ENCODE measurements around the gene NUDT3.

Gene NUDT3

DNA sequence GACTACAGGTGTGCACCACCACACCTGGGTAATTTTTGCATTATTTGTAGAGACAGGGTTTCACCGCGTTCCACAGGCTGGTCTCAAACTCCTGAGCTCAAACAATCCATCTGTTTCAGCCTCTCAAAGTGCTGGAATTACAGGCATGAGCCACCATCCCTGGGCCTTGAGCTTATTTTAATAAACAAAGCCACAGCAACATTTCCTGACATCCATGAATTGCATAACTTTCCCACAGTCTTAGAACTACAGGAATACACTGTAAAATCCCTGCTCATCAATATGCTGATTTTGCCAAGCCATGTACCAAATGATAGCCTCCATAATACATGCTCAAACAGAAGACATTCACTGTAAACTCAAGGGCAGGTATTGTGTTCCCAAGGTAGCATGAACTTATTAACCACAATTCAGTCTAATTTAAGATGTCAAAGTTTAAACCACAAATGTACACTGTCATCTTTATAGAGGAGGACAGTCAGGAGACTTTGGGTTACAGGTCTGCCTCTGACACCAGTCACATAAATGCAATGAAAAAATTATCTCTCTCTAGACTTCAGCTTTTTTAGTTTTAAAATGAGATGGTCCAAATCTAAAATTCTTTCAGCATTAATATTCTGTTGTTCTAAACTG, 40.0 kb downstream of the NUDT3 start:
- no peaks in the 10 kb centered on the region for H3K9me3 Mint-ChIP-seq
- peaks cover 4% of the 10 kb centered on the region in 2 donors for H3K36me3 Mint-ChIP-seq
- H3K27ac Mint-ChIP-seq = no peak overlapping the region
- peaks cover 18 to 46% of the 10 kb centered on the region in 2 donors for H3K4me1 Mint-ChIP-seq
- H3K27me3 Mint-ChIP-seq = no peaks in the 10 kb centered on the region
- no peak for DNase-seq
- no peak for ATAC-seq (replicated peaks)
- H3K4me3 Mint-ChIP-seq = no peak overlapping the region

DNA sequence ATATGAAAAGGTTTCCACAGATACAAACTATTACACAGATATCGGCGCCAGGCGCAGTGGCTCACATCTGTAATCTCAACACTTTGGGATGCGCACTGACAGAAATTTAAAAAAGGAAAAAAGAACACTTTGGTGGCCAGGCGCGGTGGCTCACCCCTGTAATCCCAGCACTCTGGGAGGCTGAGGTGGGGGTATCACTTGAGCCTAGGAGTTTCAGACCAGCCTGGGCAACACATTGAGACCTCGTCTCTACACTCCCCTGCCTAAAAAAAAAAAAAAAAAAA, 41.6 kb downstream of the NUDT3 start:
- ATAC-seq (replicated peaks) (no peak), DNase-seq (no peak)
- no peaks in the 10 kb centered on the region for H3K9me3 Mint-ChIP-seq
- H3K27ac Mint-ChIP-seq = peak overlapping the region; percentile 25
- H3K4me3 Mint-ChIP-seq = no peak overlapping the region
- peaks cover 22 to 59% of the 10 kb centered on the region in 2 donors for H3K4me1 Mint-ChIP-seq
- no peaks in the 10 kb centered on the region for H3K27me3 Mint-ChIP-seq
- H3K36me3 Mint-ChIP-seq = peaks cover 4 to 9% of the 10 kb centered on the region in 2 donors

DNA sequence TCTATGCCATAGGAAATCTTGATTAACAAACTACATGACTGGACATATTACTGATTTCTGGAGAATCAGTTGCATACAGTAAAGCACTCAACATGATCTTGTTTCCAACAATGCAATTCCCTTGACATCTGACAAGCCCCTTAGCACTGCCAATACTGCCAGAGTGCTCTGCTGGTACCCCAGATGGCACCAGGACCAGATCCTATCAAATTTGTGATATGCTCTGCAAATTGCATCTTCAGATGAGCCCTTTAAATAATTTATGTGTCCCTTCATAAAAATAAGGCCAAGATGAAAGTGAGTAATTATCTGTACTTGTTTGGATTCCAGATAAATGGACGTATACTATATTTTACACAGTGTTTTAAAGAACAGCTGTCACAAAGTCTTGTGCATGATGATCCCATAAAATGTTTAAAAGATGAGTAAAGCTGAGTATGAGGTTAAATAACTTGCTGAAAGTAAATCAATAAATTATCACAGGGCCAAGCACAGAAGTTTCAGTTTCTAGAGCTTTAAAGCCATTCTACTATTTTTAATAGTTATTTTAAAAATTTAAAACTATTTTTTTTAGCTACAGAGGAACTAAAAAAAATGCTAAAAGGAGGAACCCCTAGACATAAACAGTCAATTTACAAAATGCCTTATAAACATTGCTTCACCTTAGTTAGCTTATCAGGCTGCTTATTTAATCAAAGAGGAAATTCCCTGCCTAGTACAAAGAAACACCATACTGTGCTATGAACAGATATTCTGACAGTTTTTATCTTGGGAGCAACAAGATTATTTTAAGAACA, 42.1 kb downstream of the NUDT3 start:
- Mint-ChIP-seq H3K27me3 (no peaks in the 10 kb centered on the region), H3K27ac (peak overlapping the region; percentile 25), H3K9me3 (no peaks in the 10 kb centered on the region), H3K4me3 (no peak overlapping the region), H3K36me3 (peaks cover 4 to 11% of the 10 kb centered on the region in 2 donors), H3K4me1 (peaks cover 22 to 63% of the 10 kb centered on the region in 2 donors)
- DNase-seq (no peak), ATAC-seq (replicated peaks) (no peak)

DNA sequence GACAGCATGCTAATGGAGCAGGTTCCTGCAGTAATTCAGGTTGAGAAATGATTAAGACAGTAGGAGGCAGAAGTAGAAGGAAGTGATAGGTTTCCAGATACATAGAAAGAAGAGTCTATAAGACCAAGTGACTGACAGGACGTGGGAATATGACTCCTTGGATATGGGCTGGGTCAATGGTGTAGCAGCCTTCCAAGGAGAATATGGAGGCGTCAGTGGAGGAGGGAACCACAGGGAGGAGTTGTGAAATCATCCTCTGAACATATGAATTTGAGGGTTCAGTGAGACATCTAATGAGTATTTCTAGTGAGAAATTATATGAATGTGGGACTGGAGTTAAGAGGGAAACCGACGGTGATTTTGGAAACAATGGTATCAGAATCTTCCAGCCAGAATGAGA, 43.3 kb downstream of the NUDT3 start:
- ATAC-seq (replicated peaks) (no peak), DNase-seq (no peak)
- peaks cover 23 to 65% of the 10 kb centered on the region in 2 donors for H3K4me1 Mint-ChIP-seq
- H3K27ac Mint-ChIP-seq = no peak overlapping the region
- peaks cover 4 to 13% of the 10 kb centered on the region in 2 donors for H3K36me3 Mint-ChIP-seq
- no peak overlapping the region for H3K4me3 Mint-ChIP-seq
- H3K27me3 Mint-ChIP-seq = no peaks in the 10 kb centered on the region
- no peaks in the 10 kb centered on the region for H3K9me3 Mint-ChIP-seq

DNA sequence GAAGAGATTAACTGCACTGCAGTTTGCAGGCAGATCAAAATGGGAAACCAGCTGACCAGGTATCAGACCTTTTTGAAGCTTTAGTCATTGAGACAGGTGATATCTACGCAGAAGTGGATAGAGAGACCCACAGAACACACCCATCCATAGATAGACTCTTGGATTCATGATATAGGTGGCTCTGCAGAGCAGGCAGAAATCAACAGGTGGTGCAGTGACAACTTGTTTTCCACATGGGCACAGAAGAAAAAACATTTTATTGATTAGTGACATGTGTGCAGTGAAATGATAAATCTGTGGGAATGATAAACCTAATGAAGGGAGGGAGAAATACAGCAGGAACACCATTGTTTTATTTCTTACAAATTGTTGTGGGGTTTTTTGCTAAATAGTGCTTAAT, 45.2 kb downstream of the NUDT3 start:
- H3K27ac Mint-ChIP-seq = peak overlapping the region; percentile 72
- H3K4me1 Mint-ChIP-seq = peaks cover 27 to 63% of the 10 kb centered on the region in 2 donors
- DNase-seq = no peak
- no peak for ATAC-seq (replicated peaks)
- no peaks in the 10 kb centered on the region for H3K27me3 Mint-ChIP-seq
- H3K4me3 Mint-ChIP-seq = no peak overlapping the region
- no peaks in the 10 kb centered on the region for H3K9me3 Mint-ChIP-seq
- peaks cover 6 to 22% of the 10 kb centered on the region in 2 donors for H3K36me3 Mint-ChIP-seq

DNA sequence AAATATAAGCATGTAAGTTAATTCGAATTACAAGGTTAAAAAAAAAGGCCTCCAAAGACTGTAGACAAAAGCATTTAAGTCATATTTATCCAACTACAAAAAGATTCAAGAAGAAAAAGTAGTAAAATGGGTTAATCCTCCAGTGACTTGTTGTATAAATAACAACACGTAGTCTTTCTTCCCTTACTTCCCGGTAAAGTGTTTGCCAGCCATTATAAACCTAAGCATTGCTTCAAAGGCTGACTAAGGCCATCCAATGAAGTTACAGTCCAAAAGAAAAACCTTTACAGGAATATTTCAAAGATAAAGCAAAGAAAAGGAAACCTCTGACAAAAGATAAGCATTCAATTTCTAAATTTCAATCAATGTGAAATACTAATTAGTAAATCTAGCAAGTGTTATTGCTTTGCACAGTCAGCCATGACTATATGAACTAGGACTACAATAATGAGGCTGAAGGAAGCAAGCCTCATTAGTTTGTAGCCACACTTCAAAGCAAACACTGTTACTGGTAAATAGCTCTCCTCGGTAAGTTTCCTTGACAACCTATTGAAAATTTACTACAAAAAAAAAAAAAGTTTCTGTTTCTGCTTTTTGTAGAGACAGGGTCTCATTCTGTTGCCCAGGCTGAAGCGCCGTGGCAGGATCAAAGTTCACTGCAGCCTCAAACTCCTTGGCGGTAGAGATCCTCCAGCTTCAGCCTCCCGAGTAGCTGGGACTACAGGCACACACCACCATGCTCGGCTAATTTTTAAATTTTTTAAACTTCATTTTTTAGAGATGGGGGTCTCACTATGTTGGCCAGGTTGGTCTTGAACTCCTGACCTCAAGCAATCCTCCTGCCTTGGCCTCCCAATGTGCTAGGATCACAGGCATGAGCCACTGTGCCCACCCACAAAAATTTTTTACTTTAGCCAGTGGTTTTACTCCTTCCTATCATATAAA, 46.0 kb downstream of the NUDT3 start:
- no peak for DNase-seq
- Mint-ChIP-seq H3K36me3 (peaks cover 12 to 30% of the 10 kb centered on the region in 2 donors), H3K27me3 (no peaks in the 10 kb centered on the region), H3K9me3 (no peaks in the 10 kb centered on the region), H3K4me3 (no peak overlapping the region), H3K27ac (peak overlapping the region; percentile 87), H3K4me1 (peaks cover 32 to 69% of the 10 kb centered on the region in 2 donors)
- peak; percentile 80 to 83 for ATAC-seq (replicated peaks)

DNA sequence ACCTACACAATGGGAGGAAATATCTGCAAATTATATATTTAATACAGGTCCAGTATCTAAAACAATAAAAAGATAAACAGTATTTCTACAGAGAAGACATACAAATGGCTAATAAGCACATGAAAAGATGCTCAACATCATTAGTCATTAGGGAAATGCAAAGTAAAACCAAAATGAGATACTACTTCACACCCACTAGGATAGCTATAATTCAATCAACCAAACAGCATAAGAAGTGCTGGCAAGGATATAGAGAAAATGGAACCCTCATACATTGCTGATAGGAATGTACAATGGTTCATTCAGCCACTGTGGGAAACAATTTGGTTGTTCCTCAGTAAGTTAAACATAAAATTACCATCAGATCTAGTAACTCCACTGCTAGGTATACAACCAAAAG, 48.7 kb downstream of the NUDT3 start:
- DNase-seq (no peak), ATAC-seq (replicated peaks) (no peak)
- H3K36me3 Mint-ChIP-seq = peaks cover 9 to 36% of the 10 kb centered on the region in 2 donors
- no peak overlapping the region for H3K27ac Mint-ChIP-seq
- no peaks in the 10 kb centered on the region for H3K9me3 Mint-ChIP-seq
- no peaks in the 10 kb centered on the region for H3K27me3 Mint-ChIP-seq
- H3K4me1 Mint-ChIP-seq = peaks cover 32 to 59% of the 10 kb centered on the region in 2 donors
- no peak overlapping the region for H3K4me3 Mint-ChIP-seq

DNA sequence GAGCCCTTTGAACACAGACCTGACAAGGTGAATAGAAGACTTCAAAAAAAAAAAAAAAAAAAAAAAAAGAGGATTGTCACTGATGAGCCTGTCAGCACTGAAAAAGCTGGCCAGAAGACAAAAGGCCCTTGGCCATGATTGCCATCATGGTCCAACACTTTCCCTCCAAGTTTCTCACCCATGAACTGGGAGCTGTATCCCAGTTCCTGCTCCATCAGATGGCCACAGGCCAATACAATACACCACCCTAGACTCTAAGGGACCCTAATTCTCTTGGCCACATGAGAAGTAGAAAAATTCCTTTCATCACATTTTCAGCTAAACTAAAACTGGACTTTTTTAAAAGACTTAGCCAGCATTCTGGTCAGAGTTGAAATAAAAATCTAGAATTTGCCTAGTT, 50.2 kb downstream of the NUDT3 start:
- H3K27ac Mint-ChIP-seq = peak overlapping the region; percentile 68
- peaks cover 9 to 40% of the 10 kb centered on the region in 2 donors for H3K36me3 Mint-ChIP-seq
- ATAC-seq (replicated peaks) (no peak), DNase-seq (no peak)
- no peak overlapping the region for H3K4me3 Mint-ChIP-seq
- no peaks in the 10 kb centered on the region for H3K9me3 Mint-ChIP-seq
- peaks cover 39 to 71% of the 10 kb centered on the region in 2 donors for H3K4me1 Mint-ChIP-seq
- H3K27me3 Mint-ChIP-seq = no peaks in the 10 kb centered on the region

DNA sequence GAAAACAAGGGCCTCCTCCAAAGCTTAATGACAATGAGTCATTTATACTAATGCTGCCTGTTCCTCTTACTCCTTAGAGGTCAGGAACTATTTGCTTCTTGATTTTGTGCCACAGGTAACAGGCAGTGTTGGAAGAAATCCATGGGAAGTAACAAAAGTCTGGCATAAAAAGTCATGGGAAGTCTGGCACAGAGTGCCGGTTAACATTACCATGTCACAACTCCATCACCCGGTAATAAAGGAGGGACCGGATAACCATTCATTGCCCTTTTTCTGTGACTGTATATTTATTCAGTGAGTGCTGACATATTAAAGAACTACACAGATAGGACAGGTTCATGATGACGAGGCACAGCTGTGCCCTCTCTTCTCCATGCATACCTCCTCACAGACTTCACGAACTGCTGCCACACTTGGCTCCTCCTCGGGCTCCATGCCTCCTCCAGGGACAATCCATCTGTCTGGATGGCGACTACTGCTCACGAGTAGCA, 50.9 kb downstream of the NUDT3 start:
- Mint-ChIP-seq H3K36me3 (peaks cover 9 to 40% of the 10 kb centered on the region in 2 donors), H3K4me1 (peaks cover 36 to 70% of the 10 kb centered on the region in 2 donors)

DNA sequence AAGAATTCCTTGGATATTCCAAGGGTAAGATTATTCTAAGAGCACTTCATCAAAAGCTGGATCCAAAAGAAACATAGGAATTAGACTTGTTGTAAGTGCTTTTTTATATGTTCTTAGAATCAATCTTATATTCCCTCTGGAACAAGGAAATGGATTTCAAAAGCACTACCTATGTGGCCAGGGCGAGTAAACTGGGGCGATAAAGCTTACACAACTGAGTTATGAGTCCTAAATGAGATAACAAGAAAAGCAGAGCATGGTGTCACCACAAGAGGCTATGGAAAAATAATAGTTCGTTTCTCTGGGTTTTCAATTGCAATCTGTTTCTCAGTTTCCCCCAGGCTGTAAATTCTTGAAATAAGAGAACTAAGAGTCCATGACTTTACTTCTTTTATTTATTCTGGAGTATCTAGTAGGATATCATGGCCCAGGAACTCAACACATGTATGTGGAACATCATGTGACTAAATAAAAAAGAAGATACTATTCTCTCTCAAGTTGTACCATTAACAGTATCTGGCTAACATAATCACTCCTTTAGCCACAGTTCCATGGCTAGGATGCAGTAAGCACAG, 51.5 kb downstream of the NUDT3 start:
- Mint-ChIP-seq H3K27ac (no peak overlapping the region), H3K4me3 (no peak overlapping the region), H3K36me3 (peaks cover 10 to 36% of the 10 kb centered on the region in 2 donors), H3K4me1 (peaks cover 36 to 65% of the 10 kb centered on the region in 2 donors), H3K9me3 (no peaks in the 10 kb centered on the region), H3K27me3 (no peaks in the 10 kb centered on the region)
- DNase-seq (no peak), ATAC-seq (replicated peaks) (no peak)

More for the DNA sequence above, 50.9 kb downstream of the NUDT3 start:
- ATAC-seq (replicated peaks) (no peak), DNase-seq (no peak)
- Mint-ChIP-seq H3K4me3 (no peak overlapping the region), H3K27me3 (no peaks in the 10 kb centered on the region), H3K9me3 (no peaks in the 10 kb centered on the region), H3K27ac (no peak overlapping the region)

DNA sequence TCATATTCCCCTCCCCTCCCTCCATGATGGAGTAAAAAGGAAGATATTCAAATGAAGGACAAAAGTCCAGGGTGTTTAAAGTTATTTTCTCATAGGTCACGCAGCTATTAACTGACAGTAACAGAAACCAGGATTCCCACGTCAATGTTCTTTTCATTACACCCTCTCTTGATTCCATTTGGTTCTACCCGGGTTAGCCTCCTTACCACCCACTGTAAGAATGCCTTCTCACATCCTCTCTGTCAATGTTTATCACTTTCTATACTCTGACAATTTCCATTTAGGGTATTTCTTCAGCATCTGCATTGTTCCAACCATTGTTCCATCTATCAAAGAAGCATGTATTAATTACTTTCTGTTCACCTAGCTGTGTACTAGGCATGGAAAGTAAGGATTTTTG, 52.1 kb downstream of the NUDT3 start:
- Mint-ChIP-seq H3K4me3 (no peak overlapping the region), H3K27ac (peak overlapping the region; percentile 88), H3K9me3 (no peaks in the 10 kb centered on the region), H3K27me3 (no peaks in the 10 kb centered on the region), H3K36me3 (peaks cover 10 to 33% of the 10 kb centered on the region in 2 donors), H3K4me1 (peaks cover 36 to 61% of the 10 kb centered on the region in 2 donors)
- DNase-seq (no peak), ATAC-seq (replicated peaks) (peak; percentile 91 to 95)

DNA sequence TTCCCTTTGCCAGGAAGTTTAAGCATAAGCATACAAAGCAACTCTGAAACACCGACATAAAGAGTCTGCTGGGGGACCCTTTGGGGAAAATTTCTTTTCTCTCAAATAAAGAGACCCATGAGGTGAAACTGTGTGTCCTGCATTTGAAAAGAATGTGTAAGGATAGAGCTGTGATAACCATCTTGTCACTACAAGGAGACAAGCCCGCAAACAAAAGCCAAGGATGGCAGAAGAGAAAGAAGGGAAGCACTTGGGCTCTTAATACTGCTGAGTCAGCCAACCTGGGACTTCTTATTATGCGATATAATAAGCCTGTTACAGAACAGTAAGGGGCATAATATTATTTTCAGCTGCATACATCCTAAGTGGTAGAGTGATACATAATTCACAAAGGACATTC, 52.5 kb downstream of the NUDT3 start:
- DNase-seq (no peak), ATAC-seq (replicated peaks) (no peak)
- Mint-ChIP-seq H3K4me3 (no peak overlapping the region), H3K27me3 (no peaks in the 10 kb centered on the region), H3K36me3 (peaks cover 12 to 35% of the 10 kb centered on the region in 2 donors), H3K27ac (no peak overlapping the region), H3K9me3 (no peaks in the 10 kb centered on the region), H3K4me1 (peaks cover 38 to 62% of the 10 kb centered on the region in 2 donors)

DNA sequence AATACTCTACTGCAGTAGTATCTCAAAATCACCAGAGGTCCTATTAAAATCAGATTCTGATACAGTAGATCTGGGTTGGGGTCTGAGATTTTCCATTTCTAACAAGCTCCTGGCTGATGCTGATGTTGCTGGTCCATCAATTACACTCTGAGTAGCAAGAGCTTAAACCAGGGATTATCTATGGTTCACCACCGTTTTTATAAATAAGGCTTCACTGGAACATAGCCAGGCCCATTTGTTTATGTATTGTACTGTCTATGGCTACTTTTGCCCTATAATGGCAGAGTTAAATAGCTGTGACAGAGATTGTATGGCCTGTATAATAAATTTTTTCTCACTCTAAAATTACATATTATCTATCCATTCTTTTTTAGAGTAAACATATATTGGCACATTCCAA, 53.0 kb downstream of the NUDT3 start:
- Mint-ChIP-seq H3K4me1 (peaks cover 40 to 64% of the 10 kb centered on the region in 2 donors), H3K4me3 (no peak overlapping the region), H3K36me3 (peaks cover 15 to 39% of the 10 kb centered on the region in 2 donors), H3K27ac (no peak overlapping the region), H3K9me3 (no peaks in the 10 kb centered on the region), H3K27me3 (no peaks in the 10 kb centered on the region)
- DNase-seq (no peak), ATAC-seq (replicated peaks) (no peak)

DNA sequence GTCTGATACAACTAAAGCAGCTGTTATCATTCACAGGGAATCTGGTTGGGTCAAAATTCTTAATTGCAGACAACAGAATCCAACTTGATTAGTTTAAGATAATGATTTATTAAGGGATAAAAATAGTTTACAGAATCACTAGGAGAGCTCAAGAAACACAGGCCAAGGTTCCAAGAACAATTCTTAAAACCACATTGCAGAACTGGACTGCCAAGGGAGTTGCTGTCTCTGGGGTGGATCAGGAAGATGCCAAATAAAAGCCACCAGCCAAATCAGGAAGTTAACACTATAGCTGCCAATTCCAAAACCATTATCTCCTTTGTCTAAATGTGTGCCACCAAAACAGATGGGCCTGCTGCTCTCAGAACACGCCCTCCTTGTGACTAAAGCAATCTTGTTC, 53.7 kb downstream of the NUDT3 start:
- no peak for ATAC-seq (replicated peaks)
- peaks cover 38 to 64% of the 10 kb centered on the region in 2 donors for H3K4me1 Mint-ChIP-seq
- H3K4me3 Mint-ChIP-seq = no peak overlapping the region
- DNase-seq = no peak
- peaks cover 19 to 39% of the 10 kb centered on the region in 2 donors for H3K36me3 Mint-ChIP-seq
- no peaks in the 10 kb centered on the region for H3K27me3 Mint-ChIP-seq
- no peaks in the 10 kb centered on the region for H3K9me3 Mint-ChIP-seq
- peak overlapping the region; percentile 56 for H3K27ac Mint-ChIP-seq

Data from stimulated activated naive B cell treated with anti-CD40 and anti-IgM and Interleukin-4, amounts not matched to agents 10 μg/mL and 1 μg/mL and 100 μg/mL, for 72 hours (primary cell).